Upper lobe of left lung (tissue), 6 donors: ENCODE results near the gene TRIM8. TPM values are rescaled to one million over a fixed set of nuclear protein-coding genes. Genes with fewer than 3 reads are reported as not detected.
A peak's percentile ranks its signal among the peaks of the same experiment; 100 is the strongest.

Experiments used
- ATAC-seq, 2 donors: fragments of 200-7000 bp; cut with Tn5 transposase; one replicate each; pipeline ENCODE4 v1.9.1; 2022; ENCODE audit warnings: mild to moderate bottlenecking in 2 of 2, moderate library complexity in 2 of 2; ENCODE audit not compliant: low FRiP score in 2 of 2
- DNase-seq, 2 donors: peaks; one replicate each; pipeline ENCODE4 v3.0.0-alpha.2; 2019 to 2020
- H3K27ac ChIP-seq, 4 donors: fragments of 200-600 bp; sonication (generic); one replicate each; pipeline ENCODE4 v1.5.1; 2016 to 2019
- H3K27me3 ChIP-seq, 4 donors: fragments of 200-600 bp; sonication (generic); one replicate each; pipeline ENCODE4 v1.5.1; 2017 to 2019
- H3K36me3 ChIP-seq, 4 donors: fragments of 200-600 bp; sonication (generic); one replicate each; pipeline ENCODE4 v1.5.1; 2016 to 2019
- H3K4me1 ChIP-seq, 4 donors: fragments of 200-600 bp; sonication (generic); one replicate each; pipeline ENCODE4 v1.5.1; 2018 to 2019
- H3K4me3 ChIP-seq, 4 donors: fragments of 200-600 bp; sonication (generic); one replicate each; pipeline ENCODE4 v1.5.1; 2017 to 2019; ENCODE audit warnings: mild to moderate bottlenecking in 2 of 4, moderate library complexity in 1 of 4
- H3K9me3 ChIP-seq, 4 donors: fragments of 200-600 bp; sonication (generic); one replicate each; pipeline ENCODE4 v1.5.1; 2018 to 2019
- CTCF ChIP-seq, 6 experiments: fragments of 450-650 bp in 4 of 6; fragments of 200-600 bp in 2 of 6; sonication (generic) in 2 of 6; IDR thresholded peaks; one replicate each; pipeline ENCODE4 v1.5.1; 2016 to 2019; ENCODE audit warnings: antibody characterized with exemption in 6 of 6
- EP300 ChIP-seq, 4 donors: sonication (generic); formaldehyde crosslinking; IDR thresholded peaks; one replicate each; pipeline ENCODE4 v1.5.1; 2017; ENCODE audit warnings: antibody characterized with exemption in 4 of 4, control low read depth in 2 of 4
- POLR2A ChIP-seq, 4 donors: fragments of 450-650 bp; IDR thresholded peaks; one replicate each; pipeline ENCODE4 v1.5.1; 2016 to 2017; ENCODE audit warnings: antibody characterized with exemption in 4 of 4, mild to moderate bottlenecking in 2 of 4
- POLR2AphosphoS5 ChIP-seq, 2 donors: sonication (generic); formaldehyde crosslinking; IDR thresholded peaks; one replicate each; pipeline ENCODE4 v1.5.1; 2017; ENCODE audit warnings: antibody characterized with exemption in 2 of 2
- WGBS, 2 donors: methylation state at CpG; one replicate each; pipeline ENCODE4 v1.1.5; 2017 to 2018; 5-methylcytosine and 5-hydroxymethylcytosine counted together
- total RNA-seq, 6 donors: library from RNA; depleted of rRNA in 4 of 6; stranded (reverse); fragments of >200 nt in 4 of 6; gene quantifications; one replicate each; pipeline versions ENCODE4 v1.1.0 to v1.2.1, GENCODE V29; 2016 to 2021
- donor health status: DM: no; HTN: no; CAD: no; lungs with moderate emphysema.
- donor health status: DM: no; HTN: yes; CAD: no; lungs with severe emphysema.

The TRIM8 gene
- total RNA-seq, 6 donors from 2014 or later = 162 to 279 (median 177) TPM

GRCh38 chr10:102677331-102678067 is 33.2 kb downstream of the TRIM8 start:
- Histone ChIP-seq H3K9me3 (no peaks in the 10 kb centered on the region), H3K27me3 (no peaks in the 10 kb centered on the region), H3K27ac (peak overlapping the region in 3 of 4 donors; percentile 84 to 88 (median 85)), H3K4me3 (no peak overlapping the region), H3K36me3 (peaks cover 0 to 7% (median 0%) of the 10 kb centered on the region in 4 donors), H3K4me1 (peaks cover 51 to 69% (median 68%) of the 10 kb centered on the region in 4 donors)
- DNase-seq (no peak), ATAC-seq (no peak)
- WGBS, 2 donors = 62 to 73% methylated on average over 8 to 9 of the region's 9 CpGs
- TF ChIP-seq POLR2AphosphoS5 (IDR thresholded peaks at IDR 0.05) = no peak
- no peak for TF ChIP-seq POLR2A (IDR thresholded peaks at IDR 0.05)
- TF ChIP-seq CTCF (IDR thresholded peaks at IDR 0.05) = no peak
- no peak for TF ChIP-seq EP300 (IDR thresholded peaks at IDR 0.05)

- DNase-seq (no peak), ATAC-seq (no peak)
- no peaks in the 10 kb centered on the region for H3K27me3 ChIP-seq
- 88 to 91% methylated on average over 9 of the region's 9 CpGs for WGBS, 2 donors
- TF ChIP-seq POLR2AphosphoS5 (IDR thresholded peaks at IDR 0.05) (no peak), CTCF (IDR thresholded peaks at IDR 0.05) (no peak), EP300 (IDR thresholded peaks at IDR 0.05) (no peak), POLR2A (IDR thresholded peaks at IDR 0.05) (no peak)
- H3K27ac ChIP-seq = peak overlapping the region in 3 of 4 donors; percentile 62 to 88 (median 84)
- H3K4me3 ChIP-seq = no peak overlapping the region
- peaks cover 0 to 7% (median 0%) of the 10 kb centered on the region in 4 donors for H3K36me3 ChIP-seq
- no peaks in the 10 kb centered on the region for H3K9me3 ChIP-seq
- H3K4me1 ChIP-seq = peaks cover 46 to 66% (median 63%) of the 10 kb centered on the region in 4 donors
Measured at GRCh38 chr10:102678068-102678400, 33.8 kb downstream of the TRIM8 start.

GRCh38 chr10:102678842-102679289 is 34.6 kb downstream of the TRIM8 start:
- H3K4me1 ChIP-seq = peaks cover 41 to 59% (median 55%) of the 10 kb centered on the region in 4 donors
- peak overlapping the region in 3 of 4 donors; percentile 62 to 88 (median 84) for H3K27ac ChIP-seq

GRCh38 chr10:102679596-102679995 is 35.3 kb downstream of the TRIM8 start:
- Histone ChIP-seq H3K4me3 (no peak overlapping the region), H3K4me1 (peaks cover 35 to 54% (median 47%) of the 10 kb centered on the region in 4 donors), H3K36me3 (peaks cover 0 to 15% (median 0%) of the 10 kb centered on the region in 4 donors), H3K27me3 (no peaks in the 10 kb centered on the region), H3K9me3 (no peaks in the 10 kb centered on the region), H3K27ac (peak overlapping the region in 3 of 4 donors; percentile 62 to 88 (median 84))
- ATAC-seq (no peak), DNase-seq (no peak)
- TF ChIP-seq POLR2AphosphoS5 (IDR thresholded peaks at IDR 0.05) (no peak), EP300 (IDR thresholded peaks at IDR 0.05) (no peak), CTCF (IDR thresholded peaks at IDR 0.05) (no peak), POLR2A (IDR thresholded peaks at IDR 0.05) (no peak)
- 97 to 100% methylated on average over 2 to 4 of the region's 4 CpGs for WGBS, 2 donors

More at GRCh38 chr10:102678842-102679289, 34.6 kb downstream of the TRIM8 start:
- Histone ChIP-seq H3K27me3 (no peaks in the 10 kb centered on the region), H3K9me3 (no peaks in the 10 kb centered on the region), H3K4me3 (peak overlapping the region in 2 of 4 donors; percentile 11 to 35), H3K36me3 (peaks cover 0 to 11% (median 0%) of the 10 kb centered on the region in 4 donors)
- ATAC-seq = peak; percentile 67 to 76
- peak; percentile 87 to 88 for DNase-seq
- TF ChIP-seq POLR2A (IDR thresholded peaks at IDR 0.05) = peak in 1 of 4 donors; percentile 13
- no peak for TF ChIP-seq EP300 (IDR thresholded peaks at IDR 0.05)
- peak; percentile 60 to 79 (median 70) for TF ChIP-seq CTCF (IDR thresholded peaks at IDR 0.05)
- TF ChIP-seq POLR2AphosphoS5 (IDR thresholded peaks at IDR 0.05) = no peak
- WGBS, 2 donors = 7 to 41% methylated on average over 6 to 9 of the region's 9 CpGs
